Neuronal stem cell (in vitro differentiated cells): ENCODE data around the gene TMEM238L.

Experiments
- DNase-seq: peaks from one replicate; pipeline ENCODE4 v3.0.0-alpha.2; 2013; ENCODE audit warnings: low spot score
- H2AFZ ChIP-seq: one replicate; pipeline ENCODE4 v1.6.1; 2013; ENCODE audit warnings: mild to moderate bottlenecking, low read length, inconsistent platforms
- H2AK5ac ChIP-seq: 2 replicates; pipeline ENCODE4 v1.6.1; 2013; ENCODE audit warnings: low read depth, mild to moderate bottlenecking, inconsistent platforms, low read length, moderate library complexity, mixed read lengths
- H2BK120ac ChIP-seq: 2 replicates; pipeline ENCODE4 v1.6.1; 2013; ENCODE audit warnings: low read depth, mild to moderate bottlenecking, inconsistent platforms, low read length, moderate library complexity, mixed read lengths
- H2BK12ac ChIP-seq: one replicate; pipeline ENCODE4 v1.6.1; 2013; ENCODE audit warnings: low read length, inconsistent platforms
- H2BK15ac ChIP-seq: 2 replicates; pipeline ENCODE4 v1.6.1; 2013; ENCODE audit warnings: mild to moderate bottlenecking, low read length, inconsistent platforms, mixed read lengths
- H2BK5ac ChIP-seq: one replicate; pipeline ENCODE4 v1.6.1; 2013; ENCODE audit warnings: inconsistent platforms, mild to moderate bottlenecking, low read length, moderate library complexity
- H3K14ac ChIP-seq: one replicate; pipeline ENCODE4 v1.6.1; 2013; ENCODE audit warnings: low read length, inconsistent platforms
- H3K18ac ChIP-seq: 2 replicates; pipeline ENCODE4 v1.6.1; 2013; ENCODE audit warnings: low read length, inconsistent platforms
- H3K23ac ChIP-seq: 2 replicates; pipeline ENCODE4 v1.6.1; 2013; ENCODE audit warnings: low read depth, mild to moderate bottlenecking, mixed read lengths, low read length, inconsistent platforms; ENCODE audit not compliant: poor library complexity
- H3K27ac ChIP-seq: replicated peaks from 3 replicates; pipeline ENCODE4 v1.5.1; 2013; ENCODE audit warnings: low read length, inconsistent platforms
- H3K27me3 ChIP-seq, 3 experiments: 2 replicates each; pipeline ENCODE4 v1.6.1; 2013; ENCODE audit warnings: low read length in 3 of 3, mild to moderate bottlenecking in 2 of 3, inconsistent platforms in 1 of 3, low read depth in 1 of 3, mixed read lengths in 1 of 3, moderate library complexity in 1 of 3; ENCODE audit not compliant: control insufficient read depth in 3 of 3, insufficient read depth in 3 of 3
- H3K36me3 ChIP-seq, 2 donors: replicated peaks in 1 of 2; 2 replicates each; pipeline ENCODE4 v1.6.1; 2013; ENCODE audit warnings: low read length in 2 of 2; ENCODE audit not compliant: control insufficient read depth in 2 of 2, insufficient read depth in 2 of 2
- H3K4ac ChIP-seq: 2 replicates; pipeline ENCODE4 v1.6.1; 2013; ENCODE audit warnings: inconsistent platforms, mild to moderate bottlenecking, low read length, moderate library complexity
- H3K4me1 ChIP-seq, 2 donors: 1 replicate in 1 of 2; 2 replicates in 1 of 2; pipeline ENCODE4 v1.6.1; 2013; ENCODE audit warnings: low read length in 2 of 2, low read depth in 1 of 2; ENCODE audit not compliant: control insufficient read depth in 2 of 2, insufficient read depth in 1 of 2
- H3K4me2 ChIP-seq: one replicate; pipeline ENCODE4 v1.6.1; 2013; ENCODE audit warnings: mild to moderate bottlenecking, low read length, inconsistent platforms; ENCODE audit not compliant: insufficient read depth, poor library complexity, severe bottlenecking
- H3K4me3 ChIP-seq, 2 donors: 2 replicates each; pipeline ENCODE4 v1.5.1; 2013; ENCODE audit warnings: low read length in 2 of 2, mild to moderate bottlenecking in 2 of 2, inconsistent platforms in 1 of 2, moderate library complexity in 1 of 2
- H3K79me1 ChIP-seq: one replicate; pipeline ENCODE4 v1.6.1; 2013; ENCODE audit warnings: low read depth, mild to moderate bottlenecking, inconsistent platforms, low read length, moderate library complexity
- H3K9ac ChIP-seq: one replicate; pipeline ENCODE4 v1.6.1; 2013; ENCODE audit warnings: mild to moderate bottlenecking, low read depth, low read length, inconsistent platforms; ENCODE audit not compliant: poor library complexity
- H3K9me3 ChIP-seq, 2 donors: replicated peaks in 1 of 2; 2 replicates each; pipeline versions ENCODE3 to v1.6.1; 2013; ENCODE audit warnings: low read length in 2 of 2, mild to moderate bottlenecking in 2 of 2, inconsistent platforms in 1 of 2, low read depth in 1 of 2, mixed read lengths in 1 of 2, moderate library complexity in 1 of 2; ENCODE audit not compliant: control insufficient read depth in 2 of 2, insufficient read depth in 1 of 2
- H4K8ac ChIP-seq: one replicate; pipeline ENCODE4 v1.6.1; 2013; ENCODE audit warnings: low read depth, mild to moderate bottlenecking, inconsistent platforms, low read length, moderate library complexity
- H4K91ac ChIP-seq: one replicate; pipeline ENCODE4 v1.6.1; 2013; ENCODE audit warnings: low read length, low read depth, mild to moderate bottlenecking, inconsistent platforms; ENCODE audit not compliant: poor library complexity
- WGBS, 2 donors: extraction: QIAGEN DNeasy Blood & Tissue Kit; methylation state at CpG; one replicate each; pipeline ENCODE4 v1.1.7; 2013; ENCODE audit warnings: missing lambda C conversion rate in 2 of 2, mixed read lengths in 1 of 2; ENCODE audit not compliant: insufficient read length in 2 of 2, insufficient replicate concordance in 1 of 2; ENCODE audit errors: extremely low coverage in 2 of 2; 5-methylcytosine and 5-hydroxymethylcytosine counted together

The TMEM238L gene

DNA sequence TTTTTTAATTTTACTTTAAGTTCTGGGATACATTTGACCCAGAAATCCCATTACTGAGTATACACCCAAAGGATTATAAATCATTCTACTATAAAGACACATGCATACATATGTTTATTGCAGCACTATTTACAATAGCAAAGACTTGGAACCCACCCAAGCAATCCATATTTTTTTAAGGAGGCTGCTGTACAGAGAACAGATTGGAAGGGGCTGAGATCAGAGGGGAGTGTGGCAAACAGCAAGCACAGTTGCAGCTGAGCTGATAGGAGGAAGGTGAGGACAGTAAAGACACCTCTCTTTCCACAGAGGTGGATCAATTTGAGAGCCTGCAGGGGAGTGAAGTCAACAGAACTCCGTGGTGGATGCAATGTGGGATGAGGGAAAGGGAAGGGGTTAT, 10.2 kb upstream of the TMEM238L start:
- H3K36me3 ChIP-seq, result no peaks in the 10 kb centered on the region
- no peak overlapping the region for H3K4me3 ChIP-seq
- H4K91ac ChIP-seq, result no peak overlapping the region
- no peak overlapping the region for H2BK12ac ChIP-seq
- no peak overlapping the region for H3K27ac ChIP-seq
- H3K4me2 ChIP-seq, result no peak overlapping the region
- no peaks in the 10 kb centered on the region for H3K9me3 ChIP-seq
- H3K27me3 ChIP-seq, result no peaks in the 10 kb centered on the region
- DNase-seq, result no peak
- no peak overlapping the region for H2AFZ ChIP-seq
- H3K18ac ChIP-seq, result no peak overlapping the region
- WGBS, 2 donors, result no CpG with 5 or more reads among the region's 1 CpG
- H3K79me1 ChIP-seq, result no peaks in the 10 kb centered on the region
- no peak overlapping the region for H3K9ac ChIP-seq
- H2BK15ac ChIP-seq, result no peak overlapping the region
- no peaks in the 10 kb centered on the region for H3K4me1 ChIP-seq
- H2BK120ac ChIP-seq, result no peak overlapping the region
- H3K4ac ChIP-seq, result no peak overlapping the region
- no peak overlapping the region for H4K8ac ChIP-seq
- no peak overlapping the region for H2AK5ac ChIP-seq
- no peak overlapping the region for H3K14ac ChIP-seq
- no peak overlapping the region for H2BK5ac ChIP-seq
- no peak overlapping the region for H3K23ac ChIP-seq

DNA sequence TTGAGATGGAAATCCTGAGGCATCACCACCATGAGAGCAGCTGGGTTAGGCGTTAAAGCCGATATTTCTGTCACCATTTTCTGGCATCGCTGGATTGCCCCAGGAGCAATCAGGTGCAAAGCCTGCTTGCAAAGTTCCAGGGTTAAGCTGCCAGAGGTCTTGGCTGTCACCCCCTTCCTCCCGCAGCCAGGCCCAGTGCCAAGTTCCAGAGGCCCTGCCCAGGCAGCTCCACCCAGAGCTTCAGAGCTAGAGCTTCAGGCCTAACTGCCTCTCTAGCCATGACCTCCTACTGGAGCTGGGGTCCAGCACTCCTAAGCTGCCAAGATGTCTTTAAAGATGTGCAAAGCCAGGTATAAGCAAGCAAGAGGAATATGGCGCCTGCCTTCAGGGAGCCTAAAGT, 8.8 kb upstream of the TMEM238L start:
- no peak for DNase-seq

DNA sequence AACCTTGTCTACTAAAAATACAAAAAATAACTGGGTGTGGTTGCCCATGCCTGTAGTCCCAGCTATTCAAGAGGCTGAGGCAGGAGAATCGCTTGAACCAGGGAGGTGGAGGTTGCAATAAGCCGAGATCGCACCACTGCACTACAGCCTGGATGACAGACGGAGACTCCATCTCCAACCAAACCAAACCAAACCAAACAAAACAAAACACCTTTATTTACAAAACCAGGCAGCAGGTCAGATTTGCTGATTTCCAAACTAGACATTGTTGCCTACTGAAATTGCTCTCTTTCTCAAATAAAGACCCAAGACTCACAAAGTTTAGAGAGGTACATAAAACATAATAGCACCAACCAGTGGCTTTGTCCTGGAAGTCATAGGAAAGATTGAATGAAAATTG, 5.7 kb upstream of the TMEM238L start:
- Histone ChIP-seq H3K9me3 (no peaks in the 10 kb centered on the region), H4K8ac (no peak overlapping the region), H2BK120ac (no peak overlapping the region), H3K18ac (no peak overlapping the region), H3K4me2 (no peak overlapping the region), H4K91ac (no peak overlapping the region), H3K4me3 (no peak overlapping the region), H2AFZ (no peak overlapping the region), H2AK5ac (no peak overlapping the region), H3K27me3 (no peaks in the 10 kb centered on the region), H3K4me1 (no peaks in the 10 kb centered on the region), H3K9ac (no peak overlapping the region), H2BK12ac (no peak overlapping the region), H3K14ac (no peak overlapping the region), H3K36me3 (no peaks in the 10 kb centered on the region), H3K79me1 (no peaks in the 10 kb centered on the region), H3K27ac (no peak overlapping the region), H3K4ac (no peak overlapping the region), H2BK15ac (no peak overlapping the region), H2BK5ac (no peak overlapping the region), H3K23ac (no peak overlapping the region)
- no CpG with 5 or more reads among the region's 4 CpGs for WGBS, 2 donors
- no peak for DNase-seq

More for the DNA sequence above, 8.8 kb upstream of the TMEM238L start:
- no peaks in the 10 kb centered on the region for H3K4me1 ChIP-seq
- H2BK12ac ChIP-seq, result no peak overlapping the region
- no peak overlapping the region for H4K91ac ChIP-seq
- H3K14ac ChIP-seq, result no peak overlapping the region
- no peak overlapping the region for H3K23ac ChIP-seq
- no peak overlapping the region for H2AK5ac ChIP-seq
- H3K79me1 ChIP-seq, result no peaks in the 10 kb centered on the region
- no peak overlapping the region for H2BK120ac ChIP-seq
- no peak overlapping the region for H2AFZ ChIP-seq
- no peak overlapping the region for H3K4me3 ChIP-seq
- H3K9ac ChIP-seq, result no peak overlapping the region
- H3K18ac ChIP-seq, result no peak overlapping the region
- no peaks in the 10 kb centered on the region for H3K9me3 ChIP-seq
- H2BK15ac ChIP-seq, result no peak overlapping the region
- no CpG with 5 or more reads among the region's 5 CpGs for WGBS, 2 donors
- no peak overlapping the region for H3K4me2 ChIP-seq
- H4K8ac ChIP-seq, result no peak overlapping the region
- H3K4ac ChIP-seq, result no peak overlapping the region
- no peak overlapping the region for H3K27ac ChIP-seq
- H3K36me3 ChIP-seq, result no peaks in the 10 kb centered on the region
- no peak overlapping the region for H2BK5ac ChIP-seq
- no peaks in the 10 kb centered on the region for H3K27me3 ChIP-seq

DNA sequence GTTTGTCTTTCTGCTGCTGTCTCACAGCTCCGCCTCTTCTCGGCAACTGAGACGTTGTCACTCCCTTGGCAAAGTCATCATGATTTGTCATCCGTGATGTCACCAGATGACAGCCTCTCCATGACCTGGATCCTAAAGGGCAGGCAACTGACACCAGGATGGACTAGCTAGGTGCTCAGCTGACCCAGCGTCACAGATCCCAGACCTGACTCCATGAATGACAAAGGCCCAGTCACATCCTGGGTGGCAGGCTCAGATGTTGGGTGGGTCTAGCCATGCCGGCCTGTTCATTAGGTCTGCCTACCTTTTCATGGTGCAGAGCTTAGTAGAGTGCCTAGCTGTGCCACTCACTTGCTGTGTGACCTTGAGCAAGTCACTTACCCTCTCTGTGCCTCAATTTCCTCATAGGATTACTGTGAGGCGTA, 3.8 kb upstream of the TMEM238L start:
- no peak overlapping the region for H4K91ac ChIP-seq
- no peak overlapping the region for H2BK12ac ChIP-seq
- H2BK120ac ChIP-seq, result no peak overlapping the region
- no peaks in the 10 kb centered on the region for H3K36me3 ChIP-seq
- no peak overlapping the region for H3K23ac ChIP-seq
- no peak overlapping the region for H3K4me2 ChIP-seq
- no peak overlapping the region for H3K18ac ChIP-seq
- no peak overlapping the region for H3K14ac ChIP-seq
- no peak overlapping the region for H2BK5ac ChIP-seq
- no peak overlapping the region for H4K8ac ChIP-seq
- H3K27ac ChIP-seq, result no peak overlapping the region
- no peak overlapping the region for H3K4me3 ChIP-seq
- peaks cover 0 to 3% of the 10 kb centered on the region in 2 donors for H3K4me1 ChIP-seq
- H3K4ac ChIP-seq, result no peak overlapping the region
- no peak overlapping the region for H2AFZ ChIP-seq
- H2BK15ac ChIP-seq, result no peak overlapping the region
- H3K9me3 ChIP-seq, result no peaks in the 10 kb centered on the region
- H2AK5ac ChIP-seq, result no peak overlapping the region
- WGBS, 2 donors, result no CpG with 5 or more reads among the region's 7 CpGs
- no peak overlapping the region for H3K9ac ChIP-seq
- DNase-seq, result no peak
- no peaks in the 10 kb centered on the region for H3K27me3 ChIP-seq
- H3K79me1 ChIP-seq, result no peaks in the 10 kb centered on the region
